Heart left ventricle (tissue), 13 donors: ENCODE measurements around the gene KLHL7.

Experiments
- CTCF ChIP-seq, 12 donors: fragments of 200-600 bp; sonication (generic) in 4 of 12; IDR thresholded peaks; one replicate each; pipeline versions ENCODE4 v1.5.0 to v1.8.0; 2018 to 2022; ENCODE audit warnings: antibody characterized with exemption in 12 of 12, mild to moderate bottlenecking in 5 of 12
- POLR2A ChIP-seq, 2 donors: fragments of 450-650 bp; IDR thresholded peaks; one replicate each; pipeline ENCODE4 v1.6.1; 2017; ENCODE audit warnings: antibody characterized with exemption in 2 of 2, mild to moderate bottlenecking in 2 of 2, moderate library complexity in 2 of 2
- donor health status: ischemic (EF 13 %, LVEDD 7.1; RV severe dilation, severe dysfunction).
- donor health status: DM: no; HTN: yes; CAD: no.
- donor health status: DM: no; HTN: no; CAD: no.
- donor health status: ischemic (EF 25% LVEDD 6.9; RV normal size, moderate dysfunction).
- donor health status: ischemic (EF 25% LVEDD 5.7; RV mildly dilated, moderate dysfunction).
- donor health status: ischemic (EF 35%, LVEDD 5.7; RV mildly dilated, moderate dysfunction).
- donor health status: nonischemic (EF 11% LVEDD 7.7; RV severe dilation, severe dysfunction).
- donor health status: DM: yes; HTN: yes; CAD: no.
- donor health status: PGD.
- donor health status: ischemic (EF 29% LVEDD 5.4; RV normal size, mild dysfunction).
- donor health status: nonischemic (EF 23%, LVEDD 6.1; RV moderate dilation, normal function).

GRCh38 chr7:23107781-23108180 lies 2.2 kb downstream of the KLHL7 start:
- TF ChIP-seq CTCF (IDR thresholded peaks at IDR 0.05): no peak
- TF ChIP-seq POLR2A (IDR thresholded peaks at IDR 0.05): no peak
